Cardiac muscle cell (in vitro differentiated cells and primary cell): ENCODE results near the gene FAM89B. TPM values are rescaled to one million over a fixed set of nuclear protein-coding genes. Genes with fewer than 3 reads are reported as not detected.

Source experiments
- DNase-seq, 2 donors: peaks; one replicate each; pipeline versions ENCODE4 v3.0.0 to v3.0.0-alpha.2; 2010 to 2017; ENCODE audit warnings: low read depth in 1 of 2, low spot score in 1 of 2
- H3K27ac ChIP-seq: fragments of 200-600 bp; sonication (generic); 2 replicates; pipeline ENCODE4 v1.5.1; 2016
- H3K27me3 ChIP-seq: fragments of 200-600 bp; sonication (generic); 2 replicates; pipeline ENCODE4 v1.6.0; 2016; ENCODE audit warnings: control low read depth
- H3K36me3 ChIP-seq: fragments of 200-600 bp; sonication (generic); 2 replicates; pipeline ENCODE4 v1.5.1; 2016; ENCODE audit warnings: control low read depth
- H3K4me1 ChIP-seq: fragments of 200-600 bp; sonication (generic); 2 replicates; pipeline ENCODE4 v1.8.1; 2017; ENCODE audit warnings: low read depth, mild to moderate bottlenecking, mixed run types
- H3K4me3 ChIP-seq: fragments of 200-600 bp; sonication (generic); 2 replicates; pipeline ENCODE4 v1.5.1; 2016; ENCODE audit warnings: mild to moderate bottlenecking
- H3K9me3 ChIP-seq: fragments of 200-600 bp; sonication (generic); 2 replicates; pipeline ENCODE4 v1.5.1; 2017; ENCODE audit warnings: low read depth, mild to moderate bottlenecking, control low read depth
- polyA plus RNA-seq: library from polyadenylated mRNA; unstranded; fragments of >200 nt; fragmentation: Nextera tagmentation; extraction: Ambion mirVana; gene quantifications from 2 replicates; pipeline ENCODE4 v1.2.1, GENCODE V29; 2016
- total RNA-seq: library from RNA; depleted of rRNA; stranded (reverse); fragments of >200 nt; gene quantifications from 2 replicates; pipeline ENCODE4 v1.2.3, GENCODE V29; 2016
- TF ChIP-seq, protein P1 (sequence below): IDR thresholded peaks from 2 replicates; pipeline ENCODE4 v1.5.1; 2012; ENCODE audit warnings: low read depth, mild to moderate bottlenecking, low read length

The FAM89B gene
- total and polyA plus RNA-seq, 2 experiments from 2014 or later = 42.9 to 132 TPM

DNA sequence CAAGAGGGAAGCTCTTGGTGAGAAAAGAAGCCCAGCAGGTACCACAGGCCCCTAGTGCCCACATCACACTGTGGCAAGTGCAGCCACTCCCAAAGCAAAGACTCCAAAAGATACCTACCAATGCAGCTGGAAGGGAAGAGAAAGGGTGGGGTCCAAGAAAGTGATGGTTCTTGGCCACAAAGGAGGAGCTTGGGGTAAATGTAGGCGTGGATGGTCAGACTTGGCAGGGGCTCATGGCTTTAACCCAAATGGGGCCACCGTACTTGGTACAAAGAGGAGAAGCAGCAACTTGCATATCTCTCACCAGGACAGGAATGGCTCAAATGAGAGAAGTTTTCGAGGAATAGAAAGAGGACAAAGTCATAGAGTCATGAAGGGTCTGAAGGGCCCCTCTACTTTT lies 36.9 kb downstream of the FAM89B start:
- peak in 1 of 2 donors; percentile 26 for DNase-seq
- no peaks in the 10 kb centered on the region for H3K27me3 ChIP-seq
- TF ChIP-seq, protein P1, sequence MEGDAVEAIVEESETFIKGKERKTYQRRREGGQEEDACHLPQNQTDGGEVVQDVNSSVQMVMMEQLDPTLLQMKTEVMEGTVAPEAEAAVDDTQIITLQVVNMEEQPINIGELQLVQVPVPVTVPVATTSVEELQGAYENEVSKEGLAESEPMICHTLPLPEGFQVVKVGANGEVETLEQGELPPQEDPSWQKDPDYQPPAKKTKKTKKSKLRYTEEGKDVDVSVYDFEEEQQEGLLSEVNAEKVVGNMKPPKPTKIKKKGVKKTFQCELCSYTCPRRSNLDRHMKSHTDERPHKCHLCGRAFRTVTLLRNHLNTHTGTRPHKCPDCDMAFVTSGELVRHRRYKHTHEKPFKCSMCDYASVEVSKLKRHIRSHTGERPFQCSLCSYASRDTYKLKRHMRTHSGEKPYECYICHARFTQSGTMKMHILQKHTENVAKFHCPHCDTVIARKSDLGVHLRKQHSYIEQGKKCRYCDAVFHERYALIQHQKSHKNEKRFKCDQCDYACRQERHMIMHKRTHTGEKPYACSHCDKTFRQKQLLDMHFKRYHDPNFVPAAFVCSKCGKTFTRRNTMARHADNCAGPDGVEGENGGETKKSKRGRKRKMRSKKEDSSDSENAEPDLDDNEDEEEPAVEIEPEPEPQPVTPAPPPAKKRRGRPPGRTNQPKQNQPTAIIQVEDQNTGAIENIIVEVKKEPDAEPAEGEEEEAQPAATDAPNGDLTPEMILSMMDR = no peak
- no peak overlapping the region for H3K4me3 ChIP-seq
- H3K27ac ChIP-seq = no peak overlapping the region
- H3K9me3 ChIP-seq = no peaks in the 10 kb centered on the region
- peaks cover 10% of the 10 kb centered on the region for H3K4me1 ChIP-seq
- H3K36me3 ChIP-seq = peaks cover 8% of the 10 kb centered on the region

DNA sequence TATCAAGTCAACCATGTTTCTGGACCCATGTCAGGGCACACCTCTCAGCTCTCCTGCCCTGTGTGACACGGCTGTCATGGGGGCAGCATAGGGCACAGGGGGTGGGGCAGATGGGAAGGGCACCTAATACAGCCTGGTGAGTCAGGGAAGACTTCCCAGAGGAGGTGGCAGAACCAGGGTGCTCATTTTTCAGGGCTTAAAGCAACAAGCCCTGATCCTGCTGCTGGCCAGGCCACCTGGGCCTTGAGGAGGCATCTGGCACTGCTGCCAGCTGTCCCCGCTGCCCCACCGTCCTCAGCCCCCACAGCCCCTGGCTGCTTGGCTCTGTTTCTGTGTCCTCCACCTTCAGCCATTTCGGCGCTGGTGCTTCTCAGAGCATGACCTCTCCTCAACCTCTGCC lies 37.3 kb downstream of the FAM89B start:
- H3K27me3 ChIP-seq = no peaks in the 10 kb centered on the region
- TF ChIP-seq, protein P1 = no peak
- H3K4me3 ChIP-seq = no peak overlapping the region
- H3K36me3 ChIP-seq = peaks cover 8% of the 10 kb centered on the region
- peaks cover 10% of the 10 kb centered on the region for H3K4me1 ChIP-seq
- H3K27ac ChIP-seq = no peak overlapping the region
- H3K9me3 ChIP-seq = no peaks in the 10 kb centered on the region
- no peak for DNase-seq

DNA sequence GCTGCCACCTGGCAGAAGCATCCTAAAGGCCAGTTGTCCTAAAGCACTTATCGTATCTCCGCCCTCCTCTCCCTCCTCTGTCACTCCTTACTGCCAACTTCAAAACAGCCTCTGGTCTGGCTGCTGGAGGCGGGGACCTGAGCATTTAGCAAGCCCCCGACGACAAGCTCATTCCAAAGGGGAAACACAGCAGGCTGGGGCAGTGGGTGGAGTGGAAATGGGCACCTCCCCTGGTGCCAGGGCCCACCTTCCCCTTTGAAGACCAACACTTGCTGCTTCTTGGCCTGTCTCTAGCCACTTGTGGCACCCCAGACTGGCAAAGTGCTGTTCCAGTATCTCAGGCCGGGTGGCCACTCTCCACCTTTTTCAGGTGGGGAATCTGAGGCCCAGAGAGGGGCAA lies 38.1 kb downstream of the FAM89B start:
- Histone ChIP-seq H3K4me3 (no peak overlapping the region), H3K27ac (no peak overlapping the region), H3K36me3 (peaks cover 3% of the 10 kb centered on the region), H3K27me3 (no peaks in the 10 kb centered on the region), H3K4me1 (peaks cover 10% of the 10 kb centered on the region), H3K9me3 (no peaks in the 10 kb centered on the region)
- DNase-seq = no peak
- TF ChIP-seq, protein P1 = no peak

DNA sequence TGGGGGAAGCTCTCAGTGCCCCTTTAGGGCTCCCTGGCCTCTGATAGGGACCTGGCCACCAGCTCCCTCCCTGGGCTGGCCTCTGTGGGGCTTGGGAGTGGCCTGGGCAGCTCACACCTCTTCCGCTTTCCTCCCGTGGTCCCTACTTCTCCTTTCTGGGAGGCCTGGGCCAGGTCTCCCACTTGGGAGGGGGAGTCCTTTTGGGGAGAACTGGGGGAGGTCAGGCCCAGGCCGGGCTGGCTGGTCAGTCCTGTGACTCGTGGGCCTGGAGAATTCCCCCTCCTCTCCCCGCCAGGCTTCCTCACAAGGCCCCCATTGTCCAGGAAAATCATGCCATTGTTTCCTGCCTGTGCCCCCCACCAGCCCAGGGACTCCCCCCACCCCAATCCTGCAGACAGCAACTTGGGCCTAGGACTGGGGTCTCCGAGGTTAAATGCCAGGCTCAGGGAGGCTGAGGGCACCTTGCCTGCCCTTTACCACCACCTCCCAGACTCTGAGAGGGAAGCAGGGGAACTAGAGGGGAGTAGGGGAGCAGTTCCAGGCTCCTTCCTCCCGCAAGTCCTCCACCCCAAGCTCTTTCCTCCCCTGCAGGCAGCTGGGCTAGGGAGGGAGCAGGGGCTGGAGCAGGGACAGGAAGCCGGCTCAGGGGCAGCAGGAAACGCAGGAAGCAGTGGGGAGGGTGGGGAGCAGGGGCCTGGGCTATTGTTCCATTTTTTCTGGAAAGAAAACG lies 38.9 kb downstream of the FAM89B start:
- H3K4me1 ChIP-seq = peaks cover 10% of the 10 kb centered on the region
- DNase-seq = peak in 1 of 2 donors; percentile 54

DNA sequence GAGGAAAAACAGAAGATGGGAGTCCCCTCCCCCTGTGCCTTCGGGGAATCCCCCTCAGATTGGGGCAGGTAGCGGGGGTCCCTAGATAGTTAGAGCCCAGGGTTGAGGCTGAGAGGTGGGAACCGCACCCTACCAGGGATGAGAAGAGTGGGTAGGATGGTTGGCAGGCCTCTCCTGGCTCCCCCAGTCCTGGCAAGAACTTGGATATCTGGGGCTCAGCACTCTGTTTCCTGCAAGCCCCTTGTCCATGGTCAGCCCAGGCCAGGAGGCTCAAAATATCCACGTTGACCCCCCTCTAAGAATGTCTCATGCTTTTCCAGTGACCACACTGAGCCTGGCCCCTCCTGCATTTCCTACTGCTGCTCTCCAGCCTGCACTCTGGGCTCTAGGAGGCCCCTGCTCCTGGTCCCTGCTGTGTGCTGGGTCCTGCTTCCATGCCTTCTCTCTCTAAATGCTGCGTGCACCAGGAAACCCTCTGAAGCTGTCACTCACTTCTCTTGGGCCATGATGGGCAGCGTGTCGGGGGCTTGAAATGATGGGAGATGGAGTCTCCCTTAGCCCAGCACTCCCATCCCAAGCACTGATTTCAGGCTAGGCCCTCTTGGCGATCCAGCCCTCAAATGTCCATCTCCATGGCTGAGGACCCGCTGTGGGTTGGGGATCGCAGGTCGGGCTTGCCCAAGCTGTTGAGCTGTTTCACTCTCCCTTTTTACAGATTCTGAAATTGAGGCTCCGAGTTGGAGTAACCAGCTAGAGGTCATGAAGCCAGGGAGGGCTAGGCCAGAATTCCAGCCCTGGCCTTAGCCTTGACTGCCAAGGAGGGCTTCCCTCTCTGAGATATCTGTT lies 39.6 kb downstream of the FAM89B start:
- H3K27ac ChIP-seq = no peak overlapping the region

More for the DNA sequence above, 38.9 kb downstream of the FAM89B start:
- TF ChIP-seq, protein P1 = no peak
- no peaks in the 10 kb centered on the region for H3K9me3 ChIP-seq
- H3K27me3 ChIP-seq = no peaks in the 10 kb centered on the region
- no peak overlapping the region for H3K27ac ChIP-seq
- no peak overlapping the region for H3K4me3 ChIP-seq
- H3K36me3 ChIP-seq = no peaks in the 10 kb centered on the region

More for the DNA sequence above, 39.6 kb downstream of the FAM89B start:
- peaks cover 12% of the 10 kb centered on the region for H3K4me1 ChIP-seq
- no peaks in the 10 kb centered on the region for H3K9me3 ChIP-seq
- TF ChIP-seq, protein P1 = no peak
- no peaks in the 10 kb centered on the region for H3K36me3 ChIP-seq
- H3K4me3 ChIP-seq = no peak overlapping the region
- DNase-seq = peak in 1 of 2 donors; percentile 43
- H3K27me3 ChIP-seq = no peaks in the 10 kb centered on the region
